GM19324 (cell line): ENCODE measurements around the gene AMHR2.
A peak's percentile ranks its signal among the peaks of the same experiment; 100 is the strongest.
"Not testable (repeated sequence)": the region's sequence is repeated elsewhere in the genome, so short reads cannot be mapped to it uniquely, and the experiment has no call there.

ENCODE experiments used
- ATAC-seq: cut with Tn5 transposase; IDR thresholded peaks from one replicate; pipeline ENCODE4 v1.9.1; 2021; ENCODE audit warnings: mild to moderate bottlenecking, moderate library complexity; ENCODE audit not compliant: unreplicated experiment, low FRiP score

AMHR2 gene

GRCh38 chr12:53423597-53423996 lies at the start of gene AMHR2:
TSS of gene AMHR2 (plus strand) at chr12:53423855. CDS start at chr12:53423935, 80 bp downstream.
- no peak for ATAC-seq

- not testable (repeated sequence) for ATAC-seq
Observed at GRCh38 chr12:53374277-53374676, 49.4 kb upstream of the AMHR2 start.

- ATAC-seq, result no peak
Observed at GRCh38 chr12:53376747-53377146, 46.9 kb upstream of the AMHR2 start.

- no peak for ATAC-seq
Observed at GRCh38 chr12:53378222-53378621, 45.4 kb upstream of the AMHR2 start.

GRCh38 chr12:53378724-53379388 lies 44.8 kb upstream of the AMHR2 start:
- no peak for ATAC-seq

GRCh38 chr12:53379389-53380103 lies 44.1 kb upstream of the AMHR2 start:
- ATAC-seq, result peak; percentile 77

- ATAC-seq, result peak; percentile 54
Observed at GRCh38 chr12:53380104-53380793, 43.4 kb upstream of the AMHR2 start, which contains the start of gene SP1. TSS of gene SP1 (plus strand) at chr12:53380176. CDS start at chr12:53380292, 116 bp downstream.

- no peak for ATAC-seq
Observed at GRCh38 chr12:53380794-53381730, 42.6 kb upstream of the AMHR2 start.

GRCh38 chr12:53381731-53382630 lies 41.7 kb upstream of the AMHR2 start:
- no peak for ATAC-seq

GRCh38 chr12:53383258-53383657 lies 40.4 kb upstream of the AMHR2 start:
- no peak for ATAC-seq

GRCh38 chr12:53386381-53386780 lies 37.3 kb upstream of the AMHR2 start:
- not testable (repeated sequence) for ATAC-seq

GRCh38 chr12:53388932-53389331 lies 34.7 kb upstream of the AMHR2 start:
- no peak for ATAC-seq

- no peak for ATAC-seq
Observed at GRCh38 chr12:53389702-53390101, 34.0 kb upstream of the AMHR2 start.

GRCh38 chr12:53391724-53392123 lies 31.9 kb upstream of the AMHR2 start:
- no peak for ATAC-seq

GRCh38 chr12:53399896-53400295 lies 23.8 kb upstream of the AMHR2 start:
- ATAC-seq, result no peak

GRCh38 chr12:53402351-53402750 lies 21.3 kb upstream of the AMHR2 start:
- not testable (repeated sequence) for ATAC-seq

- ATAC-seq, result no peak
Observed at GRCh38 chr12:53402871-53403270, 20.8 kb upstream of the AMHR2 start.

- no peak for ATAC-seq
Observed at GRCh38 chr12:53410951-53411350, 12.7 kb upstream of the AMHR2 start.

GRCh38 chr12:53413485-53414204 lies 10.0 kb upstream of the AMHR2 start:
- no peak for ATAC-seq
